IPS-NIHi7 (cell line): ENCODE results near the gene PSPN.

Experiments used
- DNase-seq: peaks from one replicate; pipeline ENCODE4 v3.0.0; 2012; ENCODE audit warnings: mixed read lengths; ENCODE audit errors: extremely low spot score

The PSPN gene

GRCh38 chr19:6325614-6326013, 50.1 kb downstream of the PSPN start:
- DNase-seq, result no peak
